Activated CD8-positive, alpha-beta T cell treated with anti-CD3 and anti-CD28 coated beads, Interleukin-2, amount 10 ng/mL, durations not matched to agents 7 days and 5 days (primary cell): Measurements from ENCODE around the gene C4orf54. TPM values are rescaled to one million over a fixed set of nuclear protein-coding genes. Genes with fewer than 3 reads are reported as not detected.

Experiments used
- ATAC-seq: fragments of 150-1000 bp; cut with Tn5 transposase; one replicate; pipeline ENCODE4 v1.10.0; 2021; ENCODE audit warnings: moderate library complexity
- CTCF ChIA-PET: fragments of 350-600 bp; sonication (Branson Sonifier 250); formaldehyde crosslinking; loops from one replicate; lab custom pipeline; 2021; ENCODE audit warnings: antibody characterized with exemption; lab: Charles Lee
- POLR2A ChIA-PET: fragments of 350-600 bp; sonication (Branson Sonifier 250); formaldehyde crosslinking; loops from one replicate; lab custom pipeline; 2021; ENCODE audit warnings: antibody characterized with exemption; lab: Charles Lee
- DNase-seq: peaks from one replicate; pipeline ENCODE4 v3.0.0-alpha.2; 2020
- H3K27ac Mint-ChIP-seq: one replicate; pipeline ENCODE4 v1.8.0; 2021; ENCODE audit warnings: mild to moderate bottlenecking, mixed read lengths
- H3K27me3 Mint-ChIP-seq: one replicate; pipeline ENCODE4 v1.8.0; 2021; ENCODE audit warnings: low read depth, mixed read lengths
- H3K36me3 Mint-ChIP-seq: one replicate; pipeline ENCODE4 v1.8.0; 2021; ENCODE audit warnings: low read depth, mixed read lengths
- H3K4me1 Mint-ChIP-seq: one replicate; pipeline ENCODE4 v1.8.0; 2021; ENCODE audit warnings: low read depth, mixed read lengths
- H3K4me3 Mint-ChIP-seq: one replicate; pipeline ENCODE4 v1.8.0; 2021; ENCODE audit warnings: mild to moderate bottlenecking, mixed read lengths
- H3K9me3 Mint-ChIP-seq: one replicate; pipeline ENCODE4 v1.8.0; 2022; ENCODE audit warnings: mixed read lengths; ENCODE audit not compliant: insufficient read depth
- total RNA-seq, 2 experiments: library from RNA; stranded (reverse); gene quantifications; one replicate each; pipeline ENCODE4 v1.2.3, GENCODE V29; 2021

C4orf54 gene
- total RNA-seq, 2 experiments from 2014 or later, result not detected

DNA sequence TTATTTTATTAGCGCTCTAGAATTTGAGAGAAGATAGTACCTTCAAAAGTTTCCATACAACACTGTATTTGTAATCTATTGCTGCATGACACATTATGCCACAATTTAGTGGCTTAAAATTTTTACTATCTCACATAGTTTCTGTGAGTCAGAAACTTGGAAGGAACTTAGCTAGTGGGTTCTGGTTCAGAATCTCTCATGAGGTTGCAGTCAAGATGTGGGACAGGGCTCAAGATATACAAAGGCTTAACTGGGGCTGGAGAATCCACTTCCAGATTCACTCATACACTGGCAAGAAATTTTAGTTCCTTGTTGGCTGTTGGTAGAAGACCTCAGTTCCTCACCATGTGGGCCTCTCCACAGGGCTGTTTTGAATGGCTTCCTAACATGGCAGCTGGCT is 11.5 kb upstream of the C4orf54 start:
- DNase-seq (no peak), ATAC-seq (no peak)
- Mint-ChIP-seq H3K36me3 (no peaks in the 10 kb centered on the region), H3K27me3 (peaks cover 2% of the 10 kb centered on the region), H3K4me3 (no peak overlapping the region), H3K4me1 (no peaks in the 10 kb centered on the region), H3K9me3 (peaks cover 9% of the 10 kb centered on the region), H3K27ac (no peak overlapping the region)
- ChIA-PET POLR2A (no interaction called here), CTCF (no interaction called here)

- peaks cover 6% of the 10 kb centered on the region for H3K27me3 Mint-ChIP-seq
- ChIA-PET CTCF (no interaction called here), POLR2A (no interaction called here)
- no peak overlapping the region for H3K27ac Mint-ChIP-seq
- H3K9me3 Mint-ChIP-seq, result peaks cover 5% of the 10 kb centered on the region
- no peaks in the 10 kb centered on the region for H3K4me1 Mint-ChIP-seq
- DNase-seq (no peak), ATAC-seq (no peak)
- no peaks in the 10 kb centered on the region for H3K36me3 Mint-ChIP-seq
- no peak overlapping the region for H3K4me3 Mint-ChIP-seq
These were observed 10.8 kb upstream of the C4orf54 start for GRCh38 chr4:99668472-99668871.

DNA sequence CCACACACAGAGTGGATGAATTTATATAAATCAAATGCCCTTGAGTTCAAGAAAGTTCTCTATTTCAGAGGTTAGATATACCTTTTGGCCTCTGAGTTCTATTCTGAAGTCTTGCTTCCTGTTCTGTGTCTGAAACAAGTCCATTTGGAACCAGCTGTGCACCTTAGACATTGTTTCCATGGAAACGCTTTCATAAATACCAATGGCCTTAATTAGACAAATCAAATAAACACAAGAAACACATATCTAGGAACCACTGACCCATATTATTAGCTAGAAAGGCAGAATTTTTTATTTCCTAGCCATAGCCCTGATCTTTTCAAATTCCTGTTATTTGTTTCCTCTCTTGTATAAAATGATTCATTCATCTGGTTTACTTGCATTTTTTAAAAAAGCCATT is 8.4 kb upstream of the C4orf54 start:
- Mint-ChIP-seq H3K9me3 (no peaks in the 10 kb centered on the region), H3K27ac (no peak overlapping the region), H3K27me3 (peaks cover 11% of the 10 kb centered on the region), H3K36me3 (no peaks in the 10 kb centered on the region), H3K4me3 (no peak overlapping the region), H3K4me1 (no peaks in the 10 kb centered on the region)
- ChIA-PET CTCF (no interaction called here), POLR2A (interaction anchor here (0.6 kb wide), 1 partner anchor 36 kb away, joined by 5 read pairs; no protein-coding TSS in a partner anchor)
- no peak for DNase-seq
- no peak for ATAC-seq

GRCh38 chr4:99664716-99665115 is 7.1 kb upstream of the C4orf54 start:
- ATAC-seq (no peak), DNase-seq (no peak)
- Mint-ChIP-seq H3K27ac (no peak overlapping the region), H3K4me1 (no peaks in the 10 kb centered on the region), H3K9me3 (no peaks in the 10 kb centered on the region), H3K36me3 (no peaks in the 10 kb centered on the region), H3K4me3 (no peak overlapping the region), H3K27me3 (peaks cover 11% of the 10 kb centered on the region)
- ChIA-PET POLR2A (no interaction called here), CTCF (no interaction called here)

- H3K4me1 Mint-ChIP-seq, result no peaks in the 10 kb centered on the region
- POLR2A ChIA-PET, result no interaction called here
These were observed 4.3 kb upstream of the C4orf54 start for GRCh38 chr4:99661907-99662306.

DNA sequence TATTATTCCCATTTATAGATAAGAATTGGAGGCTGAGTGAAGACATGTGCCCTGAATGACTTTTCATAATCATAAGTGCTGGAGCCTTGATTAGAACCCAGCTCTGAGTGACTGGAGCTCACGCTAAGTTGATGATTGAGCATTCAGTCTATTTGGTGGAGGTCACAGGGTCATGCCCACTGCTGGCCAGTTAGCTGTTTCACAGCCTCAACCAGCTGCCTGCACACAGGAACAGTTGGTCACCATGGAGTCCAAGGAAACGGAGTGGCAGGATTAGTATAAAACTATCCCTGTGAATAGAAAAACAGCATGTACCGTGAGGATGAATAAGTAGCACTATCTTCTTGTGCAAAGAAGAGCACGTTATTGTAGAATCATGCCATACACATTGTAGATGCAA is 1.0 kb upstream of the C4orf54 start:
- Mint-ChIP-seq H3K4me3 (no peak overlapping the region), H3K9me3 (no peaks in the 10 kb centered on the region), H3K27ac (no peak overlapping the region), H3K27me3 (peaks cover 9% of the 10 kb centered on the region), H3K4me1 (no peaks in the 10 kb centered on the region), H3K36me3 (no peaks in the 10 kb centered on the region)
- CTCF ChIA-PET, result no interaction called here
- ATAC-seq (no peak), DNase-seq (no peak)
- POLR2A ChIA-PET, result no interaction called here

More at GRCh38 chr4:99661907-99662306, 4.3 kb upstream of the C4orf54 start:
- Mint-ChIP-seq H3K9me3 (no peaks in the 10 kb centered on the region), H3K36me3 (no peaks in the 10 kb centered on the region), H3K27me3 (peaks cover 11% of the 10 kb centered on the region), H3K4me3 (no peak overlapping the region), H3K27ac (no peak overlapping the region)
- CTCF ChIA-PET, result no interaction called here
- DNase-seq, result no peak
- no peak for ATAC-seq

DNA sequence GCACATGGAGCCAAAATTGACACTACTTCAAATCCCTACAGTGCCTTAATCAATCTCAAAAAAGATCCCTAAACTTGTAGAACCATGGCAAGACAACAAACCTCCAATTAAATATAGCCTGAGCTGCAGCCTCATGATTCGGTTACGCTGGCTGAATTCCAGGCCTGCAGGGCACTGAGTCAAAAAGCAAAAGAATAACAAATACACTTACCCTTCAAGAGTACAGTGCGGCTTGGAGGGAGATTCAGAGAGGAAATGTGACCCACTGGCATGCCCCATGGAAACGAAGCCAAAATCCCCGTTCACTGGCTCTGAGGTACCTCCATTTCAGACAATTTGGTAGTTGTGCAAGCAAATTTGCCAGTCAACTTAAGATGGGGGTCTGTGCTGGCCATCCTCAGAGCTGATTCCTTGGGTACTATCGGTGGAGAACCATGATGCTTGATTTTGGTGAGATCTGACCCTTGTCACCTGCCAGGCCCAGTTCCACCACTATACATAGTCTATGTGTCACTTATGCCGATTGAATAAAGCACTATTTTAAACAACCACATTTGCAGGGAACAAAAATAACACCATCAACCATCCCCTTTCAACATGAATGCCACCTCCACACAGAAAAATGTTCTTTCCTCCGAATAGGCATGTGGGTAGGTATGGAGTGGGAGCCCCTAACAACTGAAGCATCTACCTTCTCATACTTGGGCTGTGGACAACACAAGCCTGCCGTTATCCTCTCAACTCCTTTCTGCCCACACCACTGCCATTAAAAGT is 2.1 kb downstream of the C4orf54 start:
- Mint-ChIP-seq H3K27me3 (no peaks in the 10 kb centered on the region), H3K36me3 (no peaks in the 10 kb centered on the region), H3K4me1 (no peaks in the 10 kb centered on the region), H3K27ac (no peak overlapping the region), H3K4me3 (no peak overlapping the region), H3K9me3 (no peaks in the 10 kb centered on the region)
- ATAC-seq (no peak), DNase-seq (no peak)
- POLR2A ChIA-PET, result no interaction called here
- CTCF ChIA-PET, result no interaction called here

DNA sequence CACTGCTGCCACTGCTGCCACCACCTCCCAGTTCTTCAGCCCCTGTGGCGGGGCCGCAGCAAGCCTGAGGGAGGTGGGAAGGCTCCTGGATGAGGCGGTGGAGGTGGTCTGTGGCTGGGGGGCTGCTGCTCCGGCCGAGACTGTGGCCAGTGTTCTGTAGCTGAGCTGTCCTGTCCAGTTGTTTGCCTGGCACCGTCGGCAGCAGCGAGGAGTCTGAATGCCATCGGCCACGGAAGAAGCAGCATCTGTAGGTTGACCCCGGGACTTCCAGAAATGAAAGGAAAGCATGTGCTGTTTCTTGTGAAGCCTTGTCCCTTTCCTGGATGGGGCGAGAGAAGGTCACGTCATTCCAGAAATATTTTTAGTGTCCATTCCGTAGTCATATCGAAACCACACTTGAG is 3.3 kb downstream of the C4orf54 start:
- Mint-ChIP-seq H3K4me3 (no peak overlapping the region), H3K36me3 (no peaks in the 10 kb centered on the region), H3K27ac (no peak overlapping the region), H3K4me1 (no peaks in the 10 kb centered on the region), H3K9me3 (no peaks in the 10 kb centered on the region), H3K27me3 (no peaks in the 10 kb centered on the region)
- ATAC-seq, result no peak
- CTCF ChIA-PET, result no interaction called here
- POLR2A ChIA-PET, result no interaction called here
- no peak for DNase-seq

GRCh38 chr4:99653916-99654315 is 3.7 kb downstream of the C4orf54 start:
- ChIA-PET CTCF (no interaction called here), POLR2A (no interaction called here)
- H3K9me3 Mint-ChIP-seq, result no peaks in the 10 kb centered on the region
- H3K4me3 Mint-ChIP-seq, result no peak overlapping the region
- DNase-seq (no peak), ATAC-seq (no peak)
- no peaks in the 10 kb centered on the region for H3K27me3 Mint-ChIP-seq
- H3K27ac Mint-ChIP-seq, result no peak overlapping the region
- no peaks in the 10 kb centered on the region for H3K4me1 Mint-ChIP-seq
- H3K36me3 Mint-ChIP-seq, result no peaks in the 10 kb centered on the region

DNA sequence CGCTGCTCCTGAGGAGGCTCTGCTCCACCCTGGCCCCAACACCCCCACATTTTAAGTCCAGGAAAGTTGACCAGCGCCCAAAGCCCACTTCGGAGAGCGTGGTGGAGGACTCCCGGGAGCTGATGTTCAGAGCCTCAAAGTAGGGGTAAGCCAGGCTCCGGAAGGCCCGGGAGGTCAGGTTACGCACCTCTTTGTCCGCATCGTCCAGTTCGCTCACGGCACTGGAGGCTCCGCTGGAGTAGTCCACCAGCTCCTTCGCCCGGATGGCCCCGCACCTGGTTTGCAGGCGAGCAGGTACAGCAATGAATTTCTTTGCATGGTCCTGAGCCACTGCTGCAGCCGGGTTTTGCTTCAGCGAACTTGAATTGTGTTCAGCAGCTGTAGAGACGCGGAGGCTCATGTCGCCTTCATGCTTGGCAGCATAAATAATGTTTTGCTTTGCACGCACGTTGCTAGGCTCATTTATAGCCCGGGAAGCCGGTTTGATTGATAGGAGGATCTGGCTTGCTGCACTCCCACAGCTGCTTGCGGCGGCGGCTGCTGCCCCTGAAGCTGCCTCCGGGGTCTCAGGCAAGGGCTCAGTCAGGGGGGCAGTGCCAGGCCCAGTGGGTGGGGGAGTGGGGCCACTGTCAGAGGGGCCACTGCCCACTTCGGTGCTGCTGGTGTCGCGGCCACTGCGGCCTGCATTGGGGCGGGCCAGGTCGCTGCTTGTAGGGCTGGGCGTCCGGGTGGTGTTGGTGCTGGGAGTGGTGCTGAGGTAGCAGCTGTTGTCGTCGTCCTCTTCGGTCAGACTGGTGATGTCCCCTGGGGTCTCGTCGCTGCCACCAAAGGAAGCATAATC is 4.8 kb downstream of the C4orf54 start:
- CTCF ChIA-PET, result no interaction called here
- H3K4me3 Mint-ChIP-seq, result no peak overlapping the region

DNA sequence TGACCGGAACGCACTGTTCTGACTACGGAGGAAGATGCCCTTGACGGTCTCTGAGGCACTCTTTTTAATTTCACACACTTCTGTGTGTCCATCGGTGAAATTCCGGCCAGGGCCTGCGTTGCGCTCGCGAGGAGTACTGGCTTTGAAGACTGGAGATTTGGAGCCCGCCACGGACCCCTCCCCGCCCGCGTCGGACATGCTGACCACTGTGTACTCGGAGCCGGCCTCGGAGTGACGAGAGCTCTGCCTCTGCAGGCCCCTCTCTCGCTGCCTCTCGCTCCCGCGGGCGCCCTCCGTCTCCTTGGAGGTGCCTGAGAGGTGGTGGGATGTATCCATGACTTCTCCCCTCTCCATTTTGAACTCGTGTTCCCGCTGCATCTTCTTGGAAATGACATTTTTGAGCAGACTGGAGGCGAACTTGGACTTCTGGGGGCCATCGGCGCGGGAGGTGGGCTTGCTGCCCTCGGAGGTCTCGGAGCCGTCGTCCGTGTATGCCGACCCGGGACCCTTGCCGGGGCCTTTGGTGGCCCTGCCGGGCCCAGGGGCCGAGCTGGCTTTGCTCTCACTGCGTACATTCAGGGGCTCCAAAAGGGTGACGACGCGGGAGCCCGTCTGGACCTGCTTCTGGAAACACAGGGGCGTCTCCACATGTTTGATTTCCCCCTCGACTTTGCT is 5.7 kb downstream of the C4orf54 start:
- no peak overlapping the region for H3K4me3 Mint-ChIP-seq
- H3K27ac Mint-ChIP-seq, result no peak overlapping the region
- no peak for DNase-seq
- ATAC-seq, result no peak
- CTCF ChIA-PET, result no interaction called here
- H3K9me3 Mint-ChIP-seq, result no peaks in the 10 kb centered on the region
- POLR2A ChIA-PET, result no interaction called here
- no peaks in the 10 kb centered on the region for H3K27me3 Mint-ChIP-seq
- no peaks in the 10 kb centered on the region for H3K4me1 Mint-ChIP-seq
- no peaks in the 10 kb centered on the region for H3K36me3 Mint-ChIP-seq

More for the DNA sequence above, 4.8 kb downstream of the C4orf54 start:
- no peak for ATAC-seq
- POLR2A ChIA-PET, result no interaction called here
- Mint-ChIP-seq H3K4me1 (no peaks in the 10 kb centered on the region), H3K36me3 (no peaks in the 10 kb centered on the region), H3K9me3 (no peaks in the 10 kb centered on the region), H3K27me3 (no peaks in the 10 kb centered on the region), H3K27ac (no peak overlapping the region)
- no peak for DNase-seq
